HG03045 (cell line): Measurements from ENCODE around the gene FGF12.
"Not testable (repeated sequence)": the region's sequence is repeated elsewhere in the genome, so short reads cannot be mapped to it uniquely, and the experiment has no call there.

Source experiments
- ATAC-seq: cut with Tn5 transposase; IDR thresholded peaks from one replicate; pipeline ENCODE4 v1.9.1; 2021; ENCODE audit warnings: mild to moderate bottlenecking, moderate library complexity; ENCODE audit not compliant: unreplicated experiment

Gene FGF12

GRCh38 chr3:192727032-192727847, at the start of gene FGF12:
TSS of gene FGF12 (minus strand) at chr3:192727541.
- no peak for ATAC-seq

- ATAC-seq: not testable (repeated sequence)
These were observed 47.0 kb upstream of the FGF12 start for GRCh38 chr3:192774341-192774740.

- ATAC-seq: no peak
These were observed 45.0 kb upstream of the FGF12 start for GRCh38 chr3:192772240-192772894.

GRCh38 chr3:192758654-192759053, 31.3 kb upstream of the FGF12 start:
- no peak for ATAC-seq

GRCh38 chr3:192751148-192751547, 23.8 kb upstream of the FGF12 start:
- ATAC-seq: no peak

GRCh38 chr3:192750201-192750600, 22.9 kb upstream of the FGF12 start:
- ATAC-seq: no peak

GRCh38 chr3:192747746-192748145, 20.4 kb upstream of the FGF12 start:
- ATAC-seq: no peak

GRCh38 chr3:192747145-192747544, 19.8 kb upstream of the FGF12 start:
- ATAC-seq: no peak

GRCh38 chr3:192745150-192745549, 17.8 kb upstream of the FGF12 start:
- no peak for ATAC-seq

GRCh38 chr3:192744604-192745003, 17.3 kb upstream of the FGF12 start:
- not testable (repeated sequence) for ATAC-seq

GRCh38 chr3:192737506-192737905, 10.2 kb upstream of the FGF12 start:
- ATAC-seq: no peak

- no peak for ATAC-seq
These were observed 3.9 kb upstream of the FGF12 start for GRCh38 chr3:192731233-192731632.

- no peak for ATAC-seq
These were observed 956 bp downstream of the FGF12 start for GRCh38 chr3:192726385-192726784.

- ATAC-seq: no peak
These were observed 7.4 kb downstream of the FGF12 start for GRCh38 chr3:192719964-192720363.

- no peak for ATAC-seq
These were observed 9.2 kb downstream of the FGF12 start for GRCh38 chr3:192718156-192718555.

- no peak for ATAC-seq
These were observed 12.2 kb downstream of the FGF12 start for GRCh38 chr3:192715126-192715525.

- not testable (repeated sequence) for ATAC-seq
These were observed 16.2 kb downstream of the FGF12 start for GRCh38 chr3:192711126-192711525.

GRCh38 chr3:192710366-192710765, 17.0 kb downstream of the FGF12 start:
- no peak for ATAC-seq

GRCh38 chr3:192706272-192706671, 21.1 kb downstream of the FGF12 start:
- no peak for ATAC-seq

GRCh38 chr3:192700885-192701284, 26.5 kb downstream of the FGF12 start:
- ATAC-seq: no peak

- ATAC-seq: no peak
These were observed 30.3 kb downstream of the FGF12 start for GRCh38 chr3:192696943-192697587.
